ENCODE measurements around the gene TTYH1. TPM values are rescaled to one million over a fixed set of nuclear protein-coding genes. Genes with fewer than 3 reads are reported as not detected.
"Not testable (repeated sequence)": the region's sequence is repeated elsewhere in the genome, so short reads cannot be mapped to it uniquely, and the experiment has no call there.

TTYH1 gene
- polyA plus RNA-seq (ENCODE audit: insufficient read length in 3 of 3), result 10 to 100 TPM; 11.5 to 14.4 (median 14.1) TPM
- long read RNA-seq, donor 1, partial matches to known transcripts, result 0 of 4 reads
- long read RNA-seq, donor 1, other reads (novel, unspliced or antisense), result 0 of 4 reads
- long read RNA-seq, donor 2, partial matches to known transcripts, result 0 of 2 reads
- long read RNA-seq, donor 2, other reads (novel, unspliced or antisense), result 0 of 2 reads
- long read RNA-seq, donor 3, partial matches to known transcripts, result 0 of 2 reads
- long read RNA-seq, donor 3, other reads (novel, unspliced or antisense), result 0 of 2 reads
- long read RNA-seq, donor 4, partial matches to known transcripts, result 0 of 2 reads
- long read RNA-seq, donor 4, other reads (novel, unspliced or antisense), result 0 of 2 reads
- long read RNA-seq, donor 5, result 0 reads
- long read RNA-seq, donor 6, result 0 reads
- long read RNA-seq, donor 7, partial matches to known transcripts, result 0 of 5 reads
- long read RNA-seq, donor 7, other reads (novel, unspliced or antisense), result 0 of 5 reads
- long read RNA-seq, donor 8, result 0 reads
- long read RNA-seq, donor 9, partial matches to known transcripts, result 0 of 2 reads
- long read RNA-seq, donor 9, other reads (novel, unspliced or antisense), result 0 of 2 reads
- long read RNA-seq, donor 10, transcript TTYH1-202 (14 exons, 1,885 nt), result major isoform, 5 of 6 reads
- long read RNA-seq, donor 10, partial matches to known transcripts, result 0 of 6 reads
- long read RNA-seq, donor 10, other reads (novel, unspliced or antisense), result 0 of 6 reads
- long read RNA-seq, donor 11, partial matches to known transcripts, result 0 of 2 reads
- long read RNA-seq, donor 11, other reads (novel, unspliced or antisense), result 0 of 2 reads
- long read RNA-seq, donor 12, partial matches to known transcripts, result 0 of 2 reads
- long read RNA-seq, donor 12, other reads (novel, unspliced or antisense), result 0 of 2 reads
- long read RNA-seq, donor 13, partial matches to known transcripts, result 0 of 3 reads
- long read RNA-seq, donor 13, other reads (novel, unspliced or antisense), result 0 of 3 reads
- long read RNA-seq, donor 14, partial matches to known transcripts, result 0 of 8 reads
- long read RNA-seq, donor 14, other reads (novel, unspliced or antisense), result 0 of 8 reads
- long read RNA-seq, donor 15, partial matches to known transcripts, result 0 of 7 reads
- long read RNA-seq, donor 15, other reads (novel, unspliced or antisense), result 0 of 7 reads
- long read RNA-seq, donor 16, result 0 reads

DNA sequence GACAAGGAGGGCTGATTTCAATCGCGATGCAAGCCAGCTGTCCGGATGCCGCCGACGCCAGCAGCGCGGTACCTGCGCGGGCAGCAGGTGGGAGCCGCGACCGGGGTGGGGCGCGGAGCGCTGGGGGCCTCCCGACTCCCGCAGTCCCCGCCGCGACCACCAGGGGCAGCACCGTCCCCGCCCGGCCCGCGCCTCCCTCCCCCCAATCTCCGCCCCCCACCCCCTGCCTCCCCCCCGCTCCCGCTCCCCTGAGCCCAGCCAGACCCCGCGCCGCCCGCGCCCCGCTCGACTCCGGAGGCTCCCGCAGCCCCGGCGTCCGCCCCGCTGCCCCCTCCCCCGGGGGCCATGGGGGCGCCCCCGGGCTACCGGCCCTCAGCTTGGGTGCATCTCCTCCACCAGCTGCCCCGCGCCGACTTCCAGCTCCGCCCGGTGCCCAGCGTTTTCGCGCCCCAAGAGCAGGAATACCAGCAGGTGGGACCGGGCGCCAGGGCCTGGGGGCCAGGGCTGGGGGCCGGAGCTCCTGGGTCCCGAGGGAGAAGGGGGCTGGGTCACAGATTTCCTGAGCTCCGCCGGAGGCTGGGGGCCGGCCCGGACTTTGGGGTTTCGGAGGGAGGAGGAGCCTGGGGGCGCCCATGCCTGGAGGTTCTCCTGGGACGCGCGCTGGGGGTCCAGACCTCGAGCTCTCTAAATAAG lies at the start of gene TTYH1:
TSS of gene TTYH1 (plus strand) at position 257 of the 693 bp plus-strand sequence. CDS start at position 346, 89 bp downstream.
- no peak for DNase-seq

DNA sequence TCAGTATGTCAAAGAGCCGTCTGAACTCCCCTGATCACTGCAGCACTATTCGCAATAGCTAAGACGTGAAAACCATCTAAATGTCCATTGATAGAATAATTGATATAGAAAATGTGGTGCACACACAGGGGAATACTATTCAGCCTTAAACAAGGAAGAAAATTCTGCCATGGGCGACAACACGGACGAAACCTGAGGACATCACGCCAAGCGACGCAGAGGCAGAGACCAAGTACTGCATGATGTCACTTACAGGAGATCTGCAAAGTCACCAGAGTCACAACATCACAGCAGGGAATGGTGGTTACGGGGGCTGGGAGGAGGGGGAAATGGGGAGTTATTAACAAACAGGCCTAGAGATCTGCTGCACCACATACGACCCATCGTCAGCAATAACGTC lies 49.5 kb upstream of the TTYH1 start:
- not testable (repeated sequence) for DNase-seq

GRCh38 chr19:54366811-54367210 lies 48.5 kb upstream of the TTYH1 start:
- DNase-seq, result no peak

DNA sequence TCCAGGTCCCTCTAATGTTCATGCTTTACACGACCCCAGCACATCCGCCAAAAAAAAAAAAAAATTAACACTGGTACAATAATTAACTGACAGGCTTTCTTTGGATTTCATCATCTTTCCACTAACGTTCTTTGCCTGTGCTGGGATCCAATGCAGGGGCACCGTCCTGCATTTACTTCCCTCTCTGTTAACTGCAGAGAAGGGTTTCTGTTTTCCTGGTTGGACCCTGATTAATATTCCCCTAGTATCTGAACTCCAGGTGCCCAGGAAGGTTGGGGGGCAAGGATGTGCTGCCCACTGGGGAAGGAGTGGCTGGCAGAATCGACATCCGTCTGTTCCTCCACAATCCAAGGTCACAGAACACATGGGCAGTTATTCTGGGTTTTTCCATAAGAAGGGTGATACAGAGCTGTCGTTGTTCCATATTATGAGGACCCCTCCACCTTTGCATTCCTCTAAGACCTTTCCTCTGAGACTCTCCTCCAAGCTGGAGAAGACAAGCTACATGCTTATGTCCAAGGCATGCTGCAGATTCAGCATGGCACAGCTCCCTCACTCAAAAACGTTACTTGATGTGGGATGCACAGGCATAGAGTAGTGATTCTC lies 46.1 kb upstream of the TTYH1 start:
- no peak for DNase-seq

- not testable (repeated sequence) for DNase-seq
Observed at GRCh38 chr19:54369688-54370433, 45.4 kb upstream of the TTYH1 start.

GRCh38 chr19:54370434-54370796 lies 44.8 kb upstream of the TTYH1 start:
- not testable (repeated sequence) for DNase-seq

DNA sequence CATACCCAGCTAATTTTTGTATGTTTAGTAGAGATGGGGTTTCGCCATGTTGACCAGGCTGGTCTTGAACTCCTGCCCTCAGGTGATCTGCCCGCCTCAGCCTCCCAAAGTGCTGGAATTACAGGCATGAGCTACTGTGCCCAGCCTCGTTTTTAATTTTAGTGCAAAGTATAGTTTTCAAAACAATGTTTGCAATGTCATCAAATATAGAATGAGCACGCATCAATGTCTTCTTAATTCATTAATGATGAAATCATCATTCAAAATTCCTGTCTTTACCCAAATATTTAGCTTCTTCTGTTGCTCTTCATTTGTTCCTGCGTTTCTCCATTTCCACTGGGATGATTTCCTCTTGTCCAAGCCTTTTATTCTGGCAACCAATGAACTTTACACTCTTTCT lies 43.8 kb upstream of the TTYH1 start:
- DNase-seq, result not testable (repeated sequence)

- DNase-seq, result no peak
Observed at GRCh38 chr19:54373781-54374631, 41.3 kb upstream of the TTYH1 start.

DNA sequence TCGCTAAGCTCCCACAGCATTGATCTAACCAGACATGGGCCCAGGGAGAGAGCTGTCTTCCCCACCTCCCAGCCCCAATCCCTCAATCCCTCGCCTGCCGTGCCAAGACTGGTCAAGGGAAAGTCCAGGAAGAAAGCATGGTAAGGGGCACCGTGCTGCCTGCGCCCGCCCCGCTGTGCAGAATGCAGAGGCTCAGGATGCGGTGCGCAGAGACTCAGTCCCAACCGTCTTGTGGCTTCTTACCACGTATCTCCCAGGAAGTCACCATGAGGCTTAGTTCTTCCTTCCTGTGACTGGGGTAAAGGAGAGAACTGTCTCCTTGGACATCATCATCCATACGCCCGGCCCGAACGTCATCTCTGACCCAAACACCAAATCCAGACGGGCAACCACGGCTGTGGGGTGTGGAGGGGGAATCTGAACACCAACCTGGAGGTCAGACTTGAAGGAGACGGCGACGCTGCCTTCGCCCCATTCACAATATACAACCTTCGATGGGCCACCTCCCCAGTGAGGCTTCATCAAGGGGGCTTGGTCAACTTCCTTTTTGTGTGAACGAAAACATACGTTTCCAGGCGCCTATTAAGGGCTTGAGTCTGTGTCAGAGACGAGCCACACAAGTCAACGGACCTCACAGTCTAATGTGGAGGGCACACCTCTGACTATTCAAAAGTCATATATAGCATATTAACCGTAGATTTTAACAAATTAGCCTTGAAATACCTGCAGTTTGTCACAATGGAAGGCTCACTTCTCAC lies 39.9 kb upstream of the TTYH1 start:
- DNase-seq, result not testable (repeated sequence)

GRCh38 chr19:54376610-54377285 lies 38.5 kb upstream of the TTYH1 start:
- no peak for DNase-seq

DNA sequence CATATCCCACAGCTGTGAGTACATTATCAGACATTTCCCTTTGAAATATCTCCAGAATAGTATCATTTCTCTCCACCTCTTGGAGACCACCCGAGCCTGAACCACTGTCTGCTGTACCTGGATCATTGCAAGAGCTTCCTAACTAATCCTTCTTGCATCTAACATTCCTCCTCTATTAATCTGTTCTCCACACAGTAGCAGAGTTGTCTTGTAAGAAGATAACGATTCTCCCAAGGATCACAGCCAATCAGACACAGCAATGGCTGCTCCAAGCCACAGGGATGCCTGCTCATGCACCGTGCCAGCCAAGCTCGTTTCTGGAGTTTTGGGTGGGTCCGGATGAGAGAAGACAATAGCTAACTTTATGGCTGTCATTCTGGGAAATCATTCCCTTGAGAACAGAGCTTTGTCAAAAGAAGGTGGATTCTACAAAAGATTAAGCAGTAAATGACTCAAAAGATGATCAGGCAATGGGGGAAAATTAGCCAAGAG lies 36.0 kb upstream of the TTYH1 start:
- DNase-seq, result no peak

DNA sequence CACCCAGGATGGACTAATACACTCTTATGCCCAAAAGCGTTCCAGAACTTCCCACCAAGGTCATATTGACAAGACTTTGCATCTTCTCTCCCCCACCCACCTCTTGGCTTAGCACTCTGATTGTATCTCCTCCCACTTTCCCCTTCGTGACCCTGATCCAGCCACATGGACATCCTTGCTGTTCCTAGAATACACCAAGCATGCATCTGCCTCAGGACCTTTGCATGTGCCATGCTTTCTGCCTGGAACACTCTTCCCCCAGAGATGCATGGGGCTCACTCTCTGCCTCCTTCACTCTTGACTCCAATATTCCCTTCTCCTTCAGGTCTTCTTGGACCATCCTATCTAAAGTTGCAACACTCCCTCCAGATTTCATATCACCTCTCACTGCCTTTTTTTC lies 34.4 kb upstream of the TTYH1 start:
- no peak for DNase-seq

GRCh38 chr19:54382041-54382440 lies 33.2 kb upstream of the TTYH1 start:
- not testable (repeated sequence) for DNase-seq

GRCh38 chr19:54383330-54383729 lies 31.9 kb upstream of the TTYH1 start:
- no peak for DNase-seq

DNA sequence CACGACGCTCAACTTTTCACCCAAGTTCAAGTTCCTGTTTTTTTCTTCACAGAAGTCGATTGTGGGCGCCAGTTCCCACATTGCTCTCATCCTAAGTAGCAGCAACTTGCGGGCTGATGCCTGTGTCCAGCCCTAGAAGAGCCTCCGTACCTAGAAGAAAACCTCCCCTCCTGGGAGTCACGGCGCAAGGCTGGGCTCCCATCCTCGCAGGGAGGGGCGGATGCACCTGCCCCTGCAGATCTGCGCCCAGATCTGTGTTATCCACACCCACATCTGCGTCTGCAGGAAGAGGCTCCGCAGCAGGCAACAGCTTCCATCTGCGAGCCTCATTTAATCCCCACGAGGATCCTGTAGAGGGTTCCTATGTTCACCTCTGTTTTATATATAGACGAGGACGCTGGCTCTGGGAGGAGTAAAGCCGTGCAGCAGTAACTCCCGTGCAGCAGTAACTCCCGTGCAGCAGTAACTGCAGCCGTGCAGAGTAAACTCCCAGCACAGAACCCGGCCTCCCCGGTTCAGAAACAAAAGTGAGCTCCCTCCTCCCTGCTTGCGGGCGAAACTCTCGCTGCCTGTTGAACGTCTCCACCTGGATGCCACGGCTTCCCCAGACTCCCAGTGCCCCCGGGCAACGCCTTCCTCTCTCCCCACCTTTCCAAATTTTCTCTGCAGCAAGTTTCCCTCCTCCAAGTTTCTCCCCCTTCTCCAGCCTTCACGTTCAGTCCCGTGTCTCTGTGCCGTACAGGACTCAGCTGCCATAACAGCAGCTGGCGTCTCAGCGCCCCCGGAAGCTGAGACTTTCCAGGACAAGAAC lies 27.1 kb upstream of the TTYH1 start:
- DNase-seq, result no peak

DNA sequence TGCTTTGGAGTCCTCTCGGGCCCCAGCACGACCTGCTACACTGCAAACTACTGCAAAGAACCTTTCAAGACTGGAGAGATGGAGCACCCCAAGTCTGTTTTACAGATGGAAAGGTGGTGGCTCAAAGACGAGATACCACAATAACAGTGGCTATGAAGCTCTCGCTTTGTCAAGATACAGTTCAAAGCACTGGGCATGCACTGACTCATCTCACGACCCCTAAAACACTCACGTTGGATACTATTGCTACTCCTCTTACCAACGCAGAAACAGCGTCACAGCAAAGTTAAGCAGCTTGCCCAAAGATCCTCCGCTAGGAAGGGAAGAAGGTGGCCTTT lies 26.5 kb upstream of the TTYH1 start:
- no peak for DNase-seq

- no peak for DNase-seq
Observed at GRCh38 chr19:54389553-54389952, 25.7 kb upstream of the TTYH1 start.
